ENCODE measurements around the gene PTPN9.
"Not testable (repeated sequence)": the region's sequence is repeated elsewhere in the genome, so short reads cannot be mapped to it uniquely, and the experiment has no call there.

The PTPN9 gene

GRCh38 chr15:75578948-75579920, at the start of gene PTPN9:
Gene PTPN9 (minus strand): TSS chr15:75579315. CDS start chr15:75578776, 539 bp downstream.
- H3K4me3 ChIP-seq (ENCODE audit: low read depth, low read length): peak within 1 kb of the TSS; percentile 86

- peak within 1 kb of the TSS; percentile 86 for H3K4me3 ChIP-seq (ENCODE audit: low read depth, low read length)
These were observed 46.6 kb upstream of the PTPN9 start, which contains the start of gene SNUPN for GRCh38 chr15:75625542-75626347. Gene SNUPN (minus strand): TSS chr15:75625725. CDS start chr15:75621051, 4,674 bp downstream.

- H3K4me3 ChIP-seq (ENCODE audit: low read depth, low read length): no peak overlapping the region
These were observed 43.4 kb upstream of the PTPN9 start for GRCh38 chr15:75622505-75622904.

DNA sequence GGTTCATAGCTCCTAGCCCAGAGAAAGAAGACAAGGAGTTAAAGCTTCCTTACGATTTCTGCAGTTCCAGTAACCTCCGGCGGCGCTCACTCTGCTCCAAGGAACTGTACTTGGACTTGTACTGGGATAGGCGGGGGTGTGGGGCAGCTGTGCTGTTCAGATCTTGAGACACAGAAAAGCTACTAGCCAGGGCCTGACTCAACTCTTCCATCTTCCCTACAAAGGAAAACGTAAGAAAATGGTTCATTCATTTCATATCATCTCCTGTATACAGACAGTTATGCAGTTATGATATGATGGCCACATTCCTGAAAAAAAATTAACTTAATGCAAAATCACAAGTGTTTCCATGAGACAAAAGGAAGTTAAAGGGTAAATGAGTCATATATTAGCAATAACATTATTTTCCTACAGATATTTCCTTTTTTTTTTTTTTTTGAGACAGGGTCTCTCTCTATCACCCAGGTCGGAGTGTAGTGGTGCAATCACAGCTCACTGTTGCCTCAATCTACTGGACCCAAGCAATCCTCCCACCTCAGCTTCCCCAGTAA, 41.8 kb upstream of the PTPN9 start:
- H3K4me3 ChIP-seq (ENCODE audit: low read depth, low read length): no peak overlapping the region

GRCh38 chr15:75620058-75620820, 41.1 kb upstream of the PTPN9 start:
- no peak overlapping the region for H3K4me3 ChIP-seq (ENCODE audit: low read depth, low read length)

DNA sequence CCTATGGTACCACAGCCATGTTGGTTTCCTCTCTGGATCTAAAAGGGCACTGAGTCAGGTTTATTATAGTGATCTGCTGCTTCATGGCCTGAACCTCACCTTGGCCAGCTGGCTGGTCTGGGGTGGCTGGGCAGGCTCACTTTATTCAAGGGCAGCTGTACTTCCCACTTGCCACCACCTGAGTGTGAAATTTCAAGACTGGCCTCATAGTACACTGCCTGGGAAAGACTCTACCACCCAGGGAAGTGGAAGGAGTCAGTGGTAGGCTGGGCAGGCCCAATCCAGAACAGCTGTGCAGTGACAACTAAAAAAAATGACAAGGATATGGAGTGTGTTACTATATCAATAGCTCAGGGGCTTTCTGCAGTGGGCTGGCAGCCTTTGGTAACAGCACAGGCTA, 37.7 kb upstream of the PTPN9 start:
- no peak overlapping the region for H3K4me3 ChIP-seq (ENCODE audit: low read depth, low read length)

DNA sequence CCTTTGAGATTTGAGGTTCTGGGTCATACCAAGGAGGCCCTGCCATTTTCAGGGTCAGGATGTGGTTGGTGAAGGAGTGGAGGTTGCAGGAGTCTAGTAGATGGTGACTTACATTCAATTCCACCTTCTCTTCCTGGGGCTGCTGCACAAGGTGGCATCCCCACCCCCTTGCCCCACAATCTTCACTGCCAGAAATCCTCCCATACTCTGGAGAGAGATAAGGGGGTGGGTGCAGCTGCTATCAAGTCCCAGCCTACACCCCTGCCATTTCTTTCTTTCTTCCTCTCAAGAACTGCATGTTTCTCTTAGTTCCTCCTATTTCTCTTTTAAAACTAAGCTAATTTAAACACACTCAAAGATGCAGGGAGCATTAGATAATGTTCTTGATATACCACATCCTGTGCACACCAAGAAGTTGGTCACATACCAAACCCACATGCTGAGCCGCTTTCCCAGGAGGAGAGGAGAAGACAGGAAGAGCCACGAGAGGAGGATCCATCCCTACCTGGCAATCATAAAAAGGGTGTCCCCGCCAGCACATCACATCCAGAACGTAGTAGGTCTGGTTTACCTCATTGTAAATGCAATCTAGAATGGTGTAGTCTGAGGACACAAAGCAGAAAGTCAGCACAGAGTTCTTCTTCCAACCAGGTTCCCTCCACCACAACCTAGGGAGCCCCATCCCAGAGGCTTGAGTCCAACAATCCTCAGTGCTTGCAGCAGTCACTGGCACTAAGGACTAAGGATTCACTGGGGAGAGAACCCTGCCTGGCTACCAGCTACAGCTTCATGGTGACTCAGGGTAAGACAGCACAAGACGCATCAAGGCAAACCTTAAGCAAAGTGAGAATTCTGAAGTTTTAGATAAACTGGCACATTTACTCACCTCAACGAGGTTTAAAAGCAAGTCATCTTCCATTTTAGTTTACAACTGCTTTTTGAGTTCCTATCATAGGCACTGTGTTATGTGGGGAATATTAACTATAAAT, 27.9 kb upstream of the PTPN9 start:
- H3K4me3 ChIP-seq (ENCODE audit: low read depth, low read length): no peak overlapping the region

- no peak overlapping the region for H3K4me3 ChIP-seq (ENCODE audit: low read depth, low read length)
These were observed 26.9 kb upstream of the PTPN9 start for GRCh38 chr15:75606026-75606425.

GRCh38 chr15:75599401-75599800, 20.3 kb upstream of the PTPN9 start:
- no peak overlapping the region for H3K4me3 ChIP-seq (ENCODE audit: low read depth, low read length)

- no peak overlapping the region for H3K4me3 ChIP-seq (ENCODE audit: low read depth, low read length)
These were observed 19.2 kb upstream of the PTPN9 start for GRCh38 chr15:75598361-75598760.

- no peak overlapping the region for H3K4me3 ChIP-seq (ENCODE audit: low read depth, low read length)
These were observed 18.7 kb upstream of the PTPN9 start for GRCh38 chr15:75597667-75598341.

DNA sequence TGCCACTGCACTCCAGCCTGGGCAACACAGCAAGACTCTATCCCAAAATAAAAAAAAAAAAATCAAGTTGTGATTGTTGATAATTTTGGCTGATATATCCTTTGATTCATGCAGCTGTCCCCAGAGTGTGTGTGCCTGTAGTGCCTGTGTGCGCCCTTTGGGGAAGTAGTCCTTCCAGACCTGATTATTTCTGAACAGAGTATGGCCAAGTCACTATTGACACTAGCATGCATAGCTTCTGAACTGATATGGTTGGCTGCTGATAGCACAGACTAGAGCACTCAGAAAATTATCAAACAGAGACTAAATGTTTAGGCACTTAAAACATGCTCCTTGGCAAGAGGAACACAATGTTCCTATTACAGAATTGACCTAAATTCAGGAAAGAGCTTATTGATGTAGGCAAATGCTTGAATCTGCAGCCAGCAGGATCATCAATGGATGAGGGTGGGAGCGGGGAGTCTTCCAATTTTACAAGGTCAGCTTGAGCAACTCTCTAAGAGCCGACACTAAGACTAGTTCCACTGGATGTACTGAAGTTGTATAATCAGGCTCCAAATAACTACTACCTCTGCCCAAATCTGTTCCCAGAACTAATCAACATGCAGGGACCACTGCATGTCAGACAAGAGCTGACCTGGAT, 17.7 kb upstream of the PTPN9 start:
- H3K4me3 ChIP-seq (ENCODE audit: low read depth, low read length): no peak overlapping the region

- no peak overlapping the region for H3K4me3 ChIP-seq (ENCODE audit: low read depth, low read length)
These were observed 15.2 kb upstream of the PTPN9 start for GRCh38 chr15:75594276-75594675.

GRCh38 chr15:75591655-75592364, 12.7 kb upstream of the PTPN9 start:
- no peak overlapping the region for H3K4me3 ChIP-seq (ENCODE audit: low read depth, low read length)

GRCh38 chr15:75590239-75590638, 11.1 kb upstream of the PTPN9 start:
- H3K4me3 ChIP-seq (ENCODE audit: low read depth, low read length): no peak overlapping the region

DNA sequence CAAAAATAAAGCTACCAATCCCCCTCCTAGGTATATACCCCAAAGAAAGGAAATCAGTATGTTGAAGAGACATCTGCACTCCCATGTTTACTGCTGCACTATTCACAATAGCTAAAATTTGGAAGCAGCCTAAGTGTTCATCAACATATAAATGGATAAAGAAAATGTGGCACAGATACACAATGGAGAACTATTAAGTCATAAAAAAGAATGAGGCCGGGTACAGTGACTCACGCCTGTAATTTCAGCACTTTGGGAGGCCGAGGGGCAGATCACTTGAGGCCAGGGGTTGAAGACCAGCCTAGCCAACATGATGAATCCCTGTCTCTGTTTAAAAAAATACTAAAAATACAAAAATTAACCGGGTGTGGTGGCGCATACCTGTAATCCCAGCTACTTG, 10.0 kb upstream of the PTPN9 start:
- H3K4me3 ChIP-seq (ENCODE audit: low read depth, low read length): no peak overlapping the region

DNA sequence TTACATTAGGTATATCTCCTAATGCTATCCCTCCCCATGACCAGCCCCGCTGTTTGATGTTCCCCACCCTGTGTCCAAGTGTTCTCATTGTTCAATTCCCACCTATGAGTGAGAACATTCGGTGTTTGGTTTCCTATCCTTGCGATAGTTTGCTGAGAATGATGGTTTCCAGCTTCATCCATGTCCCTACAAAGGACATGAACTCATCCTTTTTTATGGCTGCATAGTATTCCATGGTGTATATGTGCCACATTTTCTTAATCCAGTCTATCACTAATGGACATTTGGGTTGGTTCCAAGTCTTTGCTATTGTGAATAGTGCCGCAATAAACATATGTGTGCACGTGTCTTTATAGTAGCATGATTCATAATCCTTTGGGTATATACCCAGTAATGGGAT, 7.3 kb upstream of the PTPN9 start:
- H3K4me3 ChIP-seq (ENCODE audit: low read depth, low read length): not testable (repeated sequence)

GRCh38 chr15:75584121-75584520, 5.0 kb upstream of the PTPN9 start:
- H3K4me3 ChIP-seq (ENCODE audit: low read depth, low read length): no peak overlapping the region
